Erythroblast (primary cell): Measurements from ENCODE around the gene GNAI2.

Source experiments
- GATA1 ChIP-seq: IDR thresholded peaks from 2 replicates; pipeline ENCODE4 v1.6.1; 2011; ENCODE audit warnings: low read depth, mild to moderate bottlenecking, control low read depth, low read length, moderate library complexity
- POLR2A ChIP-seq: IDR thresholded peaks from 2 replicates; pipeline ENCODE4 v1.6.1; 2011; ENCODE audit warnings: mild to moderate bottlenecking, low read length

GRCh38 chr3:50187750-50188149, 48.3 kb upstream of the GNAI2 start:
- no peak for TF ChIP-seq POLR2A
- TF ChIP-seq GATA1, result no peak
